Right atrium auricular region (tissue), 2 donors: Measurements from ENCODE around the gene CNGA1. TPM values are rescaled to one million over a fixed set of nuclear protein-coding genes. Genes with fewer than 3 reads are reported as not detected.

Experiments used
- DNase-seq: peaks from one replicate; pipeline ENCODE4 v3.0.0-alpha.2; 2019; ENCODE audit warnings: low spot score
- H3K27ac ChIP-seq, 2 donors: fragments of 200-600 bp; sonication (generic); 1 replicate in 1 of 2; 2 replicates in 1 of 2; pipeline ENCODE4 v1.5.1; 2016 to 2019
- H3K27me3 ChIP-seq, 2 donors: fragments of 200-600 bp; sonication (generic); one replicate each; pipeline versions ENCODE4 v1.5.1 to v1.6.0; 2017 to 2019
- H3K36me3 ChIP-seq: fragments of 200-600 bp; sonication (generic); one replicate; pipeline ENCODE4 v1.5.1; 2016
- H3K4me1 ChIP-seq, 2 donors: fragments of 200-600 bp; sonication (generic); one replicate each; pipeline versions ENCODE4 v1.5.1 to v1.6.0; 2017 to 2019
- H3K4me3 ChIP-seq, 2 donors: fragments of 200-600 bp; sonication (generic); 1 replicate in 1 of 2; 2 replicates in 1 of 2; pipeline ENCODE4 v1.5.1; 2017 to 2019; ENCODE audit warnings: mild to moderate bottlenecking in 1 of 2, moderate library complexity in 1 of 2
- H3K9me3 ChIP-seq, 2 donors: fragments of 200-600 bp; sonication (generic); one replicate each; pipeline ENCODE4 v1.5.1; 2019
- CTCF ChIP-seq, 2 donors: fragments of 200-600 bp; sonication (generic); IDR thresholded peaks; one replicate each; pipeline ENCODE4 v1.5.1; 2019; ENCODE audit warnings: antibody characterized with exemption in 2 of 2
- total RNA-seq, 2 donors: library from RNA; depleted of rRNA; stranded (reverse); fragments of >200 nt; gene quantifications; one replicate each; pipeline ENCODE4 v1.1.0, GENCODE V29; 2016

Gene CNGA1
- total RNA-seq, 2 donors from 2014 or later: 0.24 TPM; not detected in 1

DNA sequence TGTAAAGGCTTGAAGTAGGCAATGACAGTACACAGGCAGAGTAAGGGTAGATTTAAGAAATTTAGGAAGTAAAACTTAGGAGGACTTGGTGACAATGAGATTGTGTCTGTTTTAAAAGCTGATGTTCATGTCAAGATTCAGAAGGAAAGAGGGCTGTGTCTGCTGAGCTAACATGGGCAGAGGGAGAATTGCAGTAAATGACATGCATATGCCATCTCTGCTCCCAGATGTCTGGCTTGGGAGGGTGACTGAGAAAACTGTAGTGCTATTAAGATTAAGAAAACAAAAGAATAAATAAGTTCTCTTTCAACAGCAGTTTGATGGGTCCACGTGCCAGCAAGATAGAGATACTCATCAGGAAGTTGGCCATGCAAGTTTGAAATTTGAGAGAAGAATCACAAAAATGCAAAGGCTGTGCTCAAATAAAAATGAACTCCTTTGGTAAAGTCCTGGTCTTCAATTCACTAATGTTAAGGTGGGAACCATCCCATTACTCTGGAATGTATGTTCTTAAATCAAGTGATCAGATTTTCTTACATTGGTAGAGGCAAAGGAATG is 109.3 kb downstream of the CNGA1 start:
- peaks cover 0 to 7% of the 10 kb centered on the region in 2 donors for H3K4me1 ChIP-seq
- peaks cover 36% of the 10 kb centered on the region for H3K36me3 ChIP-seq
- no peak overlapping the region for H3K4me3 ChIP-seq
- no peaks in the 10 kb centered on the region for H3K27me3 ChIP-seq
- DNase-seq: no peak
- no peaks in the 10 kb centered on the region for H3K9me3 ChIP-seq
- no peak overlapping the region for H3K27ac ChIP-seq
- no peak for TF ChIP-seq CTCF (IDR thresholded peaks at IDR 0.05)

GRCh38 chr4:47899639-47900038 is 116.8 kb downstream of the CNGA1 start:
- Histone ChIP-seq H3K36me3 (peaks cover 39% of the 10 kb centered on the region), H3K4me1 (no peaks in the 10 kb centered on the region), H3K9me3 (no peaks in the 10 kb centered on the region), H3K27me3 (no peaks in the 10 kb centered on the region), H3K27ac (no peak overlapping the region), H3K4me3 (no peak overlapping the region)
- TF ChIP-seq CTCF (IDR thresholded peaks at IDR 0.05): no peak
- DNase-seq: no peak

DNA sequence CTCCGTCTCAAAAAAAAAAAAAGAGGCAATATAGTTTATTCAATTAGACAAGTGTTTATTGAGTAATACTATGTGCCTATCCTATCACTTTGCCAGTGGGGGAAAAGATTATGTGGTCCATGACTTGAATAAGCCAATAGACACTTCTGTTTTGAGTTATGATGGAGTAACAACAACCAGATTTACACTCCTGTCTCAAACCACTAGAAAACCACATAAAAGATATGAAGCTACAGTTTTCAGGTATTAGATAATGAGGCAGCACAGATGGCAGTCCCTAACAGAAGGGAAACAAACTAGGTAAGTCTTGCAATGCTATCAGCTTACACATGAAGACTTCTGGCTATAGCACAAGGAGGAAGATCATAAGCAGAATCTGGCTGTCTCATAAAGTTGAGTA is 124.6 kb downstream of the CNGA1 start:
- peaks cover 34% of the 10 kb centered on the region for H3K36me3 ChIP-seq
- TF ChIP-seq CTCF (IDR thresholded peaks at IDR 0.05): no peak

More for the DNA sequence above, 124.6 kb downstream of the CNGA1 start:
- Histone ChIP-seq H3K4me1 (no peaks in the 10 kb centered on the region), H3K27ac (no peak overlapping the region), H3K27me3 (no peaks in the 10 kb centered on the region), H3K4me3 (no peak overlapping the region), H3K9me3 (no peaks in the 10 kb centered on the region)
- no peak for DNase-seq

Other genes starting within 250 kb of the CNGA1 start
- gene CORIN, start 178.6 kb downstream of the CNGA1 start, total RNA-seq: 100 to 1,000 TPM in 1 of 2 donors, 10 to 100 TPM in 1; 42.3 to 180 TPM
- gene NFXL1, start 102.1 kb downstream of the CNGA1 start, total RNA-seq: 1 to 10 TPM; 6.2 to 8.3 TPM
- gene NIPAL1, start 91 bp upstream of the CNGA1 start, total RNA-seq: 1 to 10 TPM in 1 of 2 donors, under 1 TPM in 1; 0.63 to 1.4 TPM
- gene TXK, start 117.6 kb upstream of the CNGA1 start, total RNA-seq: under 1 TPM; 0.35 to 0.44 TPM